ENCODE results near the gene KHSRP. TPM values are rescaled to one million over a fixed set of nuclear protein-coding genes. Genes with fewer than 3 reads are reported as not detected.

The KHSRP gene
- total and polyA plus RNA-seq, 2 of the 13 experiments (the other 11 are each of a cell fraction or from before 2014, with no cell fraction given): 72.1 to 129 TPM

GRCh38 chr19:6373096-6373812 is 51.4 kb downstream of the KHSRP start (continued):
- TF ChIP-seq ZNF318 (CRISPR knock-in tag; IDR thresholded peaks at IDR 0.05) (no peak), PHF21A (CRISPR knock-in tag; IDR thresholded peaks at IDR 0.05) (no peak), KDM5A (IDR thresholded peaks at IDR 0.05; ENCODE audit: borderline replicate concordance, low read length) (0 out of 2 replicates have a peak, but pooled peaks have one; percentile 12), ZNF550 (CRISPR knock-in tag; IDR thresholded peaks at IDR 0.05; ENCODE audit: borderline replicate concordance) (no peak), GABPA (IDR thresholded peaks at IDR 0.05; ENCODE audit: low read depth, low read length) (no peak), GABPA (CRISPR knock-in tag; IDR thresholded peaks at IDR 0.05; ENCODE audit: low read depth) (0 out of 2 replicates have a peak, but pooled peaks have one; percentile 25), DPF2 (CRISPR knock-in tag; IDR thresholded peaks at IDR 0.05; ENCODE audit: borderline replicate concordance, low read depth) (no peak), ZNF557 (CRISPR knock-in tag; IDR thresholded peaks at IDR 0.05) (no peak), ZNF788 (CRISPR knock-in tag; IDR thresholded peaks at IDR 0.05; ENCODE audit: borderline replicate concordance) (0 out of 2 replicates have a peak, but pooled peaks have one; percentile 2)
- TF ChIP-seq, protein P1, sequence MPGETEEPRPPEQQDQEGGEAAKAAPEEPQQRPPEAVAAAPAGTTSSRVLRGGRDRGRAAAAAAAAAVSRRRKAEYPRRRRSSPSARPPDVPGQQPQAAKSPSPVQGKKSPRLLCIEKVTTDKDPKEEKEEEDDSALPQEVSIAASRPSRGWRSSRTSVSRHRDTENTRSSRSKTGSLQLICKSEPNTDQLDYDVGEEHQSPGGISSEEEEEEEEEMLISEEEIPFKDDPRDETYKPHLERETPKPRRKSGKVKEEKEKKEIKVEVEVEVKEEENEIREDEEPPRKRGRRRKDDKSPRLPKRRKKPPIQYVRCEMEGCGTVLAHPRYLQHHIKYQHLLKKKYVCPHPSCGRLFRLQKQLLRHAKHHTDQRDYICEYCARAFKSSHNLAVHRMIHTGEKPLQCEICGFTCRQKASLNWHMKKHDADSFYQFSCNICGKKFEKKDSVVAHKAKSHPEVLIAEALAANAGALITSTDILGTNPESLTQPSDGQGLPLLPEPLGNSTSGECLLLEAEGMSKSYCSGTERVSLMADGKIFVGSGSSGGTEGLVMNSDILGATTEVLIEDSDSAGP (CRISPR knock-in tag; IDR thresholded peaks at IDR 0.05; ENCODE audit: borderline replicate concordance): no peak
- TF ChIP-seq, protein P2, sequence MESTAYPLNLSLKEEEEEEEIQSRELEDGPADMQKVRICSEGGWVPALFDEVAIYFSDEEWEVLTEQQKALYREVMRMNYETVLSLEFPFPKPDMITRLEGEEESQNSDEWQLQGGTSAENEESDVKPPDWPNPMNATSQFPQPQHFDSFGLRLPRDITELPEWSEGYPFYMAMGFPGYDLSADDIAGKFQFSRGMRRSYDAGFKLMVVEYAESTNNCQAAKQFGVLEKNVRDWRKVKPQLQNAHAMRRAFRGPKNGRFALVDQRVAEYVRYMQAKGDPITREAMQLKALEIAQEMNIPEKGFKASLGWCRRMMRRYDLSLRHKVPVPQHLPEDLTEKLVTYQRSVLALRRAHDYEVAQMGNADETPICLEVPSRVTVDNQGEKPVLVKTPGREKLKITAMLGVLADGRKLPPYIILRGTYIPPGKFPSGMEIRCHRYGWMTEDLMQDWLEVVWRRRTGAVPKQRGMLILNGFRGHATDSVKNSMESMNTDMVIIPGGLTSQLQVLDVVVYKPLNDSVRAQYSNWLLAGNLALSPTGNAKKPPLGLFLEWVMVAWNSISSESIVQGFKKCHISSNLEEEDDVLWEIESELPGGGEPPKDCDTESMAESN (CRISPR knock-in tag; conservative IDR thresholded peaks at IDR 0.05): 0 out of 2 replicates have a peak, but pooled peaks have one; percentile 7
